Measurements from ENCODE around the gene ASH1L. TPM values are rescaled to one million over a fixed set of nuclear protein-coding genes. Genes with fewer than 3 reads are reported as not detected.
A peak's percentile ranks its signal among the peaks of the same experiment; 100 is the strongest.

The ASH1L gene
- total RNA-seq, 1 experiment from 2014 or later = 29.3 TPM

DNA sequence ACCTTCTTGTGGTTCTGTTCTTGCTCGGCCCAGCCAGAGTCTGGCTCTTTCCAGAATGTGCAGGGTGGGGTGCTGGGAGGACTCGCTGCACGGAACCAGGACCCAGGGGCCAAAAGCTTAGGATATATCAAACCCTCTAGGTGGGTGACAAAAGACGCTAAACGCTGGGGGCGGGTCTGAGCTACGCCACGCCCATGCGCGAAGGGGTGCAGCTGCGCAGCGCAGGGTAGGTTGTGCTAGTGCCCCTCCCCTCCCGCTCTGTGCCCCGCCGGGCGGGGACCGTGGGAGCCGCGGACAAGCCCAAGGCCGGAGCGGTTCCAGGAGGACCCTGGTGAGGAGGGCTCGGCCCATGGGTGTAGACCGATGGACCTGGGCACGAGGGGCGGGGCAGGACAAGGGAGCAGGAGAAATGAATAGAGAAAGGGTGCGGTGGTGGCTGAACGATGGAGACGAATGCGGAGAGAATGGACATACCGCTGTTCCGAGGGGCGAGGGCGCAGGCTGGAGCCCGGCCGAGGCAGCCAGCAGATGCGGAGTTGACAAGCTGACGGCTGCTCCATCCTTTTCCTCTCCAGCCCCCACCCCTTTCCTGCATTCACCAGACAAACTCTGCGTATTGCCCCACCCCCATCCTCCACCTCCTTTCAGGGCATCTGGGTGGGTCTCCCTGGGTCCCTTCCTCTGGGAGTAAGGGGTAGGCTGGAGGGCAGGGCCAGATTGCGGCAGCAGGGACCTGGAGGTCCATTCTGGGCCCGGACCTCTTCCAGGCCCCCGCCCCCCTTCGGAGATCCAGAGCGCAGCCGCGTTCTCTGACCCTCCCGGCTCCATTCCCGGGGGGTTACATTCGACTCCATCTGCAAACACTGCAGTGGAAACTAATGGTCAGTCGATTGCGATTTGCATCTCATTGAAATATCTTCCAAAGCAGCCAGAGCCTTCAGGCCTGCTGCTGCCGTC is 241.7 kb downstream of the ASH1L start, which contains the start of gene RUSC1 (continued):
- TF ChIP-seq, protein P1, sequence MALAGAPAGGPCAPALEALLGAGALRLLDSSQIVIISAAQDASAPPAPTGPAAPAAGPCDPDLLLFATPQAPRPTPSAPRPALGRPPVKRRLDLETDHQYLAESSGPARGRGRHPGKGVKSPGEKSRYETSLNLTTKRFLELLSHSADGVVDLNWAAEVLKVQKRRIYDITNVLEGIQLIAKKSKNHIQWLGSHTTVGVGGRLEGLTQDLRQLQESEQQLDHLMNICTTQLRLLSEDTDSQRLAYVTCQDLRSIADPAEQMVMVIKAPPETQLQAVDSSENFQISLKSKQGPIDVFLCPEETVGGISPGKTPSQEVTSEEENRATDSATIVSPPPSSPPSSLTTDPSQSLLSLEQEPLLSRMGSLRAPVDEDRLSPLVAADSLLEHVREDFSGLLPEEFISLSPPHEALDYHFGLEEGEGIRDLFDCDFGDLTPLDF (CRISPR knock-in tag; IDR thresholded peaks at IDR 0.05) = no peak
- TF ChIP-seq GABPB1 (CRISPR knock-in tag; IDR thresholded peaks at IDR 0.05) (no peak), FOXK1 (CRISPR knock-in tag; IDR thresholded peaks at IDR 0.05) (peak; percentile 42), MXD4 (CRISPR knock-in tag; IDR thresholded peaks at IDR 0.05; ENCODE audit: borderline replicate concordance) (no peak), MYBL2 (CRISPR knock-in tag; IDR thresholded peaks at IDR 0.05) (peak; percentile 49; the same call in 1 of the 2 replicates), TEAD1 (CRISPR knock-in tag; IDR thresholded peaks at IDR 0.05) (peak; percentile 65; the same call in 1 of the 2 replicates), SP1 (CRISPR knock-in tag; conservative IDR thresholded peaks at IDR 0.05) (peak; percentile 82), GRHL2 (CRISPR knock-in tag; IDR thresholded peaks at IDR 0.05; ENCODE audit: insufficient replicate concordance, severe bottlenecking) (no peak), ETV6 (CRISPR knock-in tag; IDR thresholded peaks at IDR 0.05) (peak; percentile 87), CBFB (CRISPR knock-in tag; IDR thresholded peaks at IDR 0.05; ENCODE audit: low read depth) (no peak; the same call in 1 of the 2 replicates), SMAD3 (CRISPR knock-in tag; IDR thresholded peaks at IDR 0.05; ENCODE audit: borderline replicate concordance) (0 out of 2 replicates have a peak, but pooled peaks have one; percentile 23), FOXP1 (CRISPR knock-in tag; IDR thresholded peaks at IDR 0.05; ENCODE audit: borderline replicate concordance) (peak; percentile 70), NFE2L1 (CRISPR knock-in tag; IDR thresholded peaks at IDR 0.05) (peak; percentile 80), NFATC4 (CRISPR knock-in tag; IDR thresholded peaks at IDR 0.05) (peak; percentile 85; the same call in 1 of the 2 replicates), ZNF671 (CRISPR knock-in tag; IDR thresholded peaks at IDR 0.05) (0 out of 2 replicates have a peak, but pooled peaks have one; percentile 76), ZNF138 (CRISPR knock-in tag; conservative IDR thresholded peaks at IDR 0.05) (no peak; the same call in 1 of the 2 replicates), CREM (CRISPR knock-in tag; IDR thresholded peaks at IDR 0.05) (peak; percentile 60), JAZF1 (CRISPR knock-in tag; IDR thresholded peaks at IDR 0.05) (no peak)
- TF ChIP-seq, protein P2, sequence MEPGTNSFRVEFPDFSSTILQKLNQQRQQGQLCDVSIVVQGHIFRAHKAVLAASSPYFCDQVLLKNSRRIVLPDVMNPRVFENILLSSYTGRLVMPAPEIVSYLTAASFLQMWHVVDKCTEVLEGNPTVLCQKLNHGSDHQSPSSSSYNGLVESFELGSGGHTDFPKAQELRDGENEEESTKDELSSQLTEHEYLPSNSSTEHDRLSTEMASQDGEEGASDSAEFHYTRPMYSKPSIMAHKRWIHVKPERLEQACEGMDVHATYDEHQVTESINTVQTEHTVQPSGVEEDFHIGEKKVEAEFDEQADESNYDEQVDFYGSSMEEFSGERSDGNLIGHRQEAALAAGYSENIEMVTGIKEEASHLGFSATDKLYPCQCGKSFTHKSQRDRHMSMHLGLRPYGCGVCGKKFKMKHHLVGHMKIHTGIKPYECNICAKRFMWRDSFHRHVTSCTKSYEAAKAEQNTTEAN (CRISPR knock-in tag; IDR thresholded peaks at IDR 0.05) = peak; percentile 58; the same call in 1 of the 2 replicates
- TF ChIP-seq, protein P3, sequence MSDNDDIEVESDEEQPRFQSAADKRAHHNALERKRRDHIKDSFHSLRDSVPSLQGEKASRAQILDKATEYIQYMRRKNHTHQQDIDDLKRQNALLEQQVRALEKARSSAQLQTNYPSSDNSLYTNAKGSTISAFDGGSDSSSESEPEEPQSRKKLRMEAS (CRISPR knock-in tag; IDR thresholded peaks at IDR 0.05) = peak; percentile 53
- TF ChIP-seq, protein P4, sequence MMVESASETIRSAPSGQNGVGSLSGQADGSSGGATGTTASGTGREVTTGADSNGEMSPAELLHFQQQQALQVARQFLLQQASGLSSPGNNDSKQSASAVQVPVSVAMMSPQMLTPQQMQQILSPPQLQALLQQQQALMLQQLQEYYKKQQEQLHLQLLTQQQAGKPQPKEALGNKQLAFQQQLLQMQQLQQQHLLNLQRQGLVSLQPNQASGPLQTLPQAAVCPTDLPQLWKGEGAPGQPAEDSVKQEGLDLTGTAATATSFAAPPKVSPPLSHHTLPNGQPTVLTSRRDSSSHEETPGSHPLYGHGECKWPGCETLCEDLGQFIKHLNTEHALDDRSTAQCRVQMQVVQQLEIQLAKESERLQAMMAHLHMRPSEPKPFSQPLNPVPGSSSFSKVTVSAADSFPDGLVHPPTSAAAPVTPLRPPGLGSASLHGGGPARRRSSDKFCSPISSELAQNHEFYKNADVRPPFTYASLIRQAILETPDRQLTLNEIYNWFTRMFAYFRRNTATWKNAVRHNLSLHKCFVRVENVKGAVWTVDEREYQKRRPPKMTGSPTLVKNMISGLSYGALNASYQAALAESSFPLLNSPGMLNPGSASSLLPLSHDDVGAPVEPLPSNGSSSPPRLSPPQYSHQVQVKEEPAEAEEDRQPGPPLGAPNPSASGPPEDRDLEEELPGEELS (CRISPR knock-in tag; IDR thresholded peaks at IDR 0.05) = peak; percentile 59; the same call in 1 of the 2 replicates
- TF ChIP-seq, protein P5, sequence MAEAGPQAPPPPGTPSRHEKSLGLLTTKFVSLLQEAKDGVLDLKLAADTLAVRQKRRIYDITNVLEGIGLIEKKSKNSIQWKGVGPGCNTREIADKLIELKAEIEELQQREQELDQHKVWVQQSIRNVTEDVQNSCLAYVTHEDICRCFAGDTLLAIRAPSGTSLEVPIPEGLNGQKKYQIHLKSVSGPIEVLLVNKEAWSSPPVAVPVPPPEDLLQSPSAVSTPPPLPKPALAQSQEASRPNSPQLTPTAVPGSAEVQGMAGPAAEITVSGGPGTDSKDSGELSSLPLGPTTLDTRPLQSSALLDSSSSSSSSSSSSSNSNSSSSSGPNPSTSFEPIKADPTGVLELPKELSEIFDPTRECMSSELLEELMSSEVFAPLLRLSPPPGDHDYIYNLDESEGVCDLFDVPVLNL (CRISPR knock-in tag; IDR thresholded peaks at IDR 0.05; ENCODE audit: borderline replicate concordance, low read depth) = no peak
- TF ChIP-seq, protein P6, sequence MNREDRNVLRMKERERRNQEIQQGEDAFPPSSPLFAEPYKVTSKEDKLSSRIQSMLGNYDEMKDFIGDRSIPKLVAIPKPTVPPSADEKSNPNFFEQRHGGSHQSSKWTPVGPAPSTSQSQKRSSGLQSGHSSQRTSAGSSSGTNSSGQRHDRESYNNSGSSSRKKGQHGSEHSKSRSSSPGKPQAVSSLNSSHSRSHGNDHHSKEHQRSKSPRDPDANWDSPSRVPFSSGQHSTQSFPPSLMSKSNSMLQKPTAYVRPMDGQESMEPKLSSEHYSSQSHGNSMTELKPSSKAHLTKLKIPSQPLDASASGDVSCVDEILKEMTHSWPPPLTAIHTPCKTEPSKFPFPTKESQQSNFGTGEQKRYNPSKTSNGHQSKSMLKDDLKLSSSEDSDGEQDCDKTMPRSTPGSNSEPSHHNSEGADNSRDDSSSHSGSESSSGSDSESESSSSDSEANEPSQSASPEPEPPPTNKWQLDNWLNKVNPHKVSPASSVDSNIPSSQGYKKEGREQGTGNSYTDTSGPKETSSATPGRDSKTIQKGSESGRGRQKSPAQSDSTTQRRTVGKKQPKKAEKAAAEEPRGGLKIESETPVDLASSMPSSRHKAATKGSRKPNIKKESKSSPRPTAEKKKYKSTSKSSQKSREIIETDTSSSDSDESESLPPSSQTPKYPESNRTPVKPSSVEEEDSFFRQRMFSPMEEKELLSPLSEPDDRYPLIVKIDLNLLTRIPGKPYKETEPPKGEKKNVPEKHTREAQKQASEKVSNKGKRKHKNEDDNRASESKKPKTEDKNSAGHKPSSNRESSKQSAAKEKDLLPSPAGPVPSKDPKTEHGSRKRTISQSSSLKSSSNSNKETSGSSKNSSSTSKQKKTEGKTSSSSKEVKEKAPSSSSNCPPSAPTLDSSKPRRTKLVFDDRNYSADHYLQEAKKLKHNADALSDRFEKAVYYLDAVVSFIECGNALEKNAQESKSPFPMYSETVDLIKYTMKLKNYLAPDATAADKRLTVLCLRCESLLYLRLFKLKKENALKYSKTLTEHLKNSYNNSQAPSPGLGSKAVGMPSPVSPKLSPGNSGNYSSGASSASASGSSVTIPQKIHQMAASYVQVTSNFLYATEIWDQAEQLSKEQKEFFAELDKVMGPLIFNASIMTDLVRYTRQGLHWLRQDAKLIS (CRISPR knock-in tag; IDR thresholded peaks at IDR 0.05; ENCODE audit: borderline replicate concordance) = 0 out of 2 replicates have a peak, but pooled peaks have one; percentile 17
- TF ChIP-seq, protein P7, sequence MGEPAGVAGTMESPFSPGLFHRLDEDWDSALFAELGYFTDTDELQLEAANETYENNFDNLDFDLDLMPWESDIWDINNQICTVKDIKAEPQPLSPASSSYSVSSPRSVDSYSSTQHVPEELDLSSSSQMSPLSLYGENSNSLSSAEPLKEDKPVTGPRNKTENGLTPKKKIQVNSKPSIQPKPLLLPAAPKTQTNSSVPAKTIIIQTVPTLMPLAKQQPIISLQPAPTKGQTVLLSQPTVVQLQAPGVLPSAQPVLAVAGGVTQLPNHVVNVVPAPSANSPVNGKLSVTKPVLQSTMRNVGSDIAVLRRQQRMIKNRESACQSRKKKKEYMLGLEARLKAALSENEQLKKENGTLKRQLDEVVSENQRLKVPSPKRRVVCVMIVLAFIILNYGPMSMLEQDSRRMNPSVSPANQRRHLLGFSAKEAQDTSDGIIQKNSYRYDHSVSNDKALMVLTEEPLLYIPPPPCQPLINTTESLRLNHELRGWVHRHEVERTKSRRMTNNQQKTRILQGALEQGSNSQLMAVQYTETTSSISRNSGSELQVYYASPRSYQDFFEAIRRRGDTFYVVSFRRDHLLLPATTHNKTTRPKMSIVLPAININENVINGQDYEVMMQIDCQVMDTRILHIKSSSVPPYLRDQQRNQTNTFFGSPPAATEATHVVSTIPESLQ (CRISPR knock-in tag; IDR thresholded peaks at IDR 0.05) = no peak
- TF ChIP-seq, protein P8, sequence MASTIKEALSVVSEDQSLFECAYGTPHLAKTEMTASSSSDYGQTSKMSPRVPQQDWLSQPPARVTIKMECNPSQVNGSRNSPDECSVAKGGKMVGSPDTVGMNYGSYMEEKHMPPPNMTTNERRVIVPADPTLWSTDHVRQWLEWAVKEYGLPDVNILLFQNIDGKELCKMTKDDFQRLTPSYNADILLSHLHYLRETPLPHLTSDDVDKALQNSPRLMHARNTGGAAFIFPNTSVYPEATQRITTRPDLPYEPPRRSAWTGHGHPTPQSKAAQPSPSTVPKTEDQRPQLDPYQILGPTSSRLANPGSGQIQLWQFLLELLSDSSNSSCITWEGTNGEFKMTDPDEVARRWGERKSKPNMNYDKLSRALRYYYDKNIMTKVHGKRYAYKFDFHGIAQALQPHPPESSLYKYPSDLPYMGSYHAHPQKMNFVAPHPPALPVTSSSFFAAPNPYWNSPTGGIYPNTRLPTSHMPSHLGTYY (CRISPR knock-in tag; IDR thresholded peaks at IDR 0.05) = peak; percentile 87

All from WTC11 (cell line).